CD4-positive, CD25-positive, alpha-beta regulatory T cell (primary cell): ENCODE data around the gene PRSS3. TPM values are rescaled to one million over a fixed set of nuclear protein-coding genes. Genes with fewer than 3 reads are reported as not detected.

ENCODE experiments used
- ATAC-seq, 2 donors: fragments of 150-1000 bp; cut with Tn5 transposase; one replicate each; pipeline ENCODE4 v1.10.0; 2021; ENCODE audit warnings: low read depth in 2 of 2, moderate number of reproducible peaks in 2 of 2, moderate library complexity in 1 of 2
- DNase-seq, 3 donors: peaks; one replicate each; pipeline versions ENCODE4 v3.0.0 to v3.0.0-alpha.2; 2012 to 2022; ENCODE audit warnings: mixed read lengths in 1 of 3
- H3K27ac ChIP-seq: one replicate; pipeline ENCODE4 v1.7.0; 2013; ENCODE audit warnings: mild to moderate bottlenecking, low read length; ENCODE audit not compliant: insufficient read depth, poor library complexity, severe bottlenecking
- H3K27me3 ChIP-seq: one replicate; pipeline ENCODE4 v1.7.0; 2013; ENCODE audit warnings: low read length; ENCODE audit not compliant: control insufficient read depth, insufficient read depth
- H3K36me3 ChIP-seq: one replicate; pipeline ENCODE4 v1.7.0; 2013; ENCODE audit warnings: mild to moderate bottlenecking, low read length, moderate library complexity; ENCODE audit not compliant: control insufficient read depth, insufficient read depth
- H3K4me1 ChIP-seq: 2 replicates; pipeline ENCODE4 v1.7.0; 2013; ENCODE audit warnings: mild to moderate bottlenecking, low read length; ENCODE audit not compliant: insufficient read depth, control insufficient read depth, poor library complexity, severe bottlenecking
- H3K4me3 ChIP-seq: one replicate; pipeline ENCODE4 v1.7.0; 2013; ENCODE audit warnings: low read depth, mild to moderate bottlenecking, low read length, moderate library complexity
- H3K9me3 ChIP-seq, 2 experiments: 1 replicate in 1 of 2; 2 replicates in 1 of 2; pipeline ENCODE4 v1.7.0; 2013; ENCODE audit warnings: low read length in 2 of 2, mild to moderate bottlenecking in 1 of 2, moderate library complexity in 1 of 2; ENCODE audit not compliant: control insufficient read depth in 2 of 2
- H3K27ac Mint-ChIP-seq, 3 donors: one replicate each; pipeline ENCODE4 v1.8.0; 2020 to 2022; ENCODE audit warnings: mild to moderate bottlenecking in 3 of 3, mixed read lengths in 3 of 3, moderate library complexity in 2 of 3
- H3K27me3 Mint-ChIP-seq: one replicate; pipeline ENCODE4 v1.8.0; 2022; ENCODE audit warnings: mild to moderate bottlenecking, mixed read lengths
- H3K36me3 Mint-ChIP-seq: one replicate; pipeline ENCODE4 v1.8.0; 2020; ENCODE audit warnings: mixed read lengths
- H3K4me1 Mint-ChIP-seq, 4 donors: one replicate each; pipeline ENCODE4 v1.8.0; 2020 to 2022; ENCODE audit warnings: mixed read lengths in 4 of 4, mild to moderate bottlenecking in 1 of 4
- H3K4me3 Mint-ChIP-seq, 4 donors: one replicate each; pipeline ENCODE4 v1.8.0; 2020 to 2022; ENCODE audit warnings: mild to moderate bottlenecking in 4 of 4, mixed read lengths in 4 of 4, moderate library complexity in 3 of 4
- H3K9me3 Mint-ChIP-seq, 7 donors: one replicate each; pipeline ENCODE4 v1.8.0; 2020 to 2022; ENCODE audit warnings: mixed read lengths in 7 of 7, mild to moderate bottlenecking in 3 of 7, moderate library complexity in 2 of 7
- polyA plus RNA-seq, 4 donors: library from polyadenylated mRNA; unstranded; fragments of 300-500 nt; fragmentation: Illumina TruSeq; gene quantifications; one replicate each; pipeline ENCODE4 v1.2.3, GENCODE V29; 2021
- total RNA-seq: library from RNA; stranded (reverse); gene quantifications from one replicate; pipeline ENCODE4 v1.2.3, GENCODE V29; 2022

Gene PRSS3
- total and polyA plus RNA-seq, 5 donors from 2014 or later = not detected

- Histone ChIP-seq H3K4me3 (no peak overlapping the region), H3K4me1 (peaks cover 21% of the 10 kb centered on the region), H3K9me3 (no peaks in the 10 kb centered on the region), H3K27ac (no peak overlapping the region), H3K27me3 (peaks cover 2% of the 10 kb centered on the region), H3K36me3 (no peaks in the 10 kb centered on the region)
- Mint-ChIP-seq H3K9me3 (no peaks in the 10 kb centered on the region), H3K4me1 (peaks cover 12 to 34% (median 25%) of the 10 kb centered on the region in 4 donors), H3K27ac (peak overlapping the region in 2 of 3 donors; percentile 83 to 91), H3K36me3 (peaks cover 3% of the 10 kb centered on the region), H3K27me3 (peaks cover 2% of the 10 kb centered on the region), H3K4me3 (peak overlapping the region in 3 of 4 donors; percentile 43 to 92 (median 52))
- DNase-seq = peak in 2 of 3 donors; percentile 65
- ATAC-seq = no peak
Observed at GRCh38 chr9:33813712-33814641, 18.6 kb downstream of the PRSS3 start.

GRCh38 chr9:33815781-33816180 lies 20.4 kb downstream of the PRSS3 start:
- ATAC-seq (no peak), DNase-seq (no peak)
- Histone ChIP-seq H3K27me3 (no peaks in the 10 kb centered on the region), H3K36me3 (no peaks in the 10 kb centered on the region), H3K4me1 (peaks cover 37% of the 10 kb centered on the region), H3K27ac (peak overlapping the region; percentile 95), H3K9me3 (no peaks in the 10 kb centered on the region), H3K4me3 (peak overlapping the region; percentile 73)
- H3K4me1 Mint-ChIP-seq = peaks cover 26 to 52% (median 37%) of the 10 kb centered on the region in 4 donors
- H3K36me3 Mint-ChIP-seq = peaks cover 3% of the 10 kb centered on the region
- no peaks in the 10 kb centered on the region for H3K27me3 Mint-ChIP-seq
- peak overlapping the region; percentile 89 to 96 (median 93) for H3K27ac Mint-ChIP-seq
- H3K4me3 Mint-ChIP-seq = peak overlapping the region; percentile 82 to 92 (median 90)
- H3K9me3 Mint-ChIP-seq = no peaks in the 10 kb centered on the region

- Mint-ChIP-seq H3K36me3 (peaks cover 3% of the 10 kb centered on the region), H3K27ac (peak within 1 kb of the TSS; percentile 89 to 96 (median 93)), H3K4me1 (peaks cover 33 to 59% (median 42%) of the 10 kb centered on the region in 4 donors), H3K9me3 (no peaks in the 10 kb centered on the region), H3K27me3 (no peaks in the 10 kb centered on the region), H3K4me3 (peak within 1 kb of the TSS; percentile 92 to 98 (median 94))
- ATAC-seq (peak; percentile 76 to 79), DNase-seq (peak; percentile 89 to 96 (median 92))
- Histone ChIP-seq H3K9me3 (no peaks in the 10 kb centered on the region), H3K27me3 (no peaks in the 10 kb centered on the region), H3K36me3 (no peaks in the 10 kb centered on the region), H3K27ac (peak within 1 kb of the TSS; percentile 95), H3K4me3 (peak within 1 kb of the TSS; percentile 97), H3K4me1 (peaks cover 43% of the 10 kb centered on the region)
Observed at GRCh38 chr9:33816327-33817252, 21.2 kb downstream of the PRSS3 start, which contains the start of gene UBE2R2. UBE2R2 (plus strand) TSS chr9:33817160; CDS start chr9:33817758, 598 bp downstream.

GRCh38 chr9:33817327-33818166 lies 22.2 kb downstream of the PRSS3 start:
- peak; percentile 2 to 6 for ATAC-seq
- Histone ChIP-seq H3K36me3 (no peaks in the 10 kb centered on the region), H3K9me3 (no peaks in the 10 kb centered on the region), H3K4me1 (peaks cover 43% of the 10 kb centered on the region), H3K27me3 (no peaks in the 10 kb centered on the region), H3K27ac (peak overlapping the region; percentile 95), H3K4me3 (peak overlapping the region; percentile 97)
- no peaks in the 10 kb centered on the region for H3K9me3 Mint-ChIP-seq
- DNase-seq = peak; percentile 43 to 73 (median 55)
- peaks cover 33 to 59% (median 41%) of the 10 kb centered on the region in 4 donors for H3K4me1 Mint-ChIP-seq
- no peaks in the 10 kb centered on the region for H3K27me3 Mint-ChIP-seq
- no peak overlapping the region for H3K27ac Mint-ChIP-seq
- H3K36me3 Mint-ChIP-seq = peaks cover 3% of the 10 kb centered on the region
- H3K4me3 Mint-ChIP-seq = peak overlapping the region; percentile 87 to 98 (median 93)

- peak in 1 of 3 donors; percentile 35 for DNase-seq
- Histone ChIP-seq H3K27me3 (no peaks in the 10 kb centered on the region), H3K4me1 (peaks cover 43% of the 10 kb centered on the region), H3K4me3 (peak overlapping the region; percentile 97), H3K9me3 (no peaks in the 10 kb centered on the region), H3K27ac (peak overlapping the region; percentile 95), H3K36me3 (no peaks in the 10 kb centered on the region)
- Mint-ChIP-seq H3K27ac (peak overlapping the region; percentile 79 to 99 (median 95)), H3K4me3 (peak overlapping the region; percentile 92 to 98 (median 95)), H3K9me3 (no peaks in the 10 kb centered on the region), H3K27me3 (no peaks in the 10 kb centered on the region), H3K4me1 (peaks cover 33 to 59% (median 41%) of the 10 kb centered on the region in 4 donors), H3K36me3 (peaks cover 3% of the 10 kb centered on the region)
- peak in 1 of 2 donors; percentile 10 for ATAC-seq
Observed at GRCh38 chr9:33818167-33818846, 22.9 kb downstream of the PRSS3 start.

- Mint-ChIP-seq H3K9me3 (no peaks in the 10 kb centered on the region), H3K27ac (peak overlapping the region; percentile 79 to 99 (median 95)), H3K36me3 (peaks cover 3% of the 10 kb centered on the region), H3K27me3 (no peaks in the 10 kb centered on the region), H3K4me1 (peaks cover 28 to 61% (median 41%) of the 10 kb centered on the region in 4 donors), H3K4me3 (peak overlapping the region; percentile 92 to 98 (median 95))
- H3K36me3 ChIP-seq = no peaks in the 10 kb centered on the region
- peak overlapping the region; percentile 97 for H3K4me3 ChIP-seq
- H3K27ac ChIP-seq = peak overlapping the region; percentile 95
- ATAC-seq (no peak), DNase-seq (peak in 1 of 3 donors; percentile 11)
- H3K4me1 ChIP-seq = peaks cover 40% of the 10 kb centered on the region
- H3K27me3 ChIP-seq = no peaks in the 10 kb centered on the region
- no peaks in the 10 kb centered on the region for H3K9me3 ChIP-seq
Observed at GRCh38 chr9:33818847-33819500, 23.6 kb downstream of the PRSS3 start.
